B cell (primary cell): ENCODE results near the gene GPC2. TPM values are rescaled to one million over a fixed set of nuclear protein-coding genes. Genes with fewer than 3 reads are reported as not detected.

Experiments
- ATAC-seq: fragments of 200-7000 bp; cut with Tn5 transposase; one replicate; pipeline ENCODE4 v1.10.0; 2021; ENCODE audit warnings: low read depth, mild to moderate bottlenecking, moderate number of reproducible peaks, moderate library complexity
- CTCF ChIA-PET: fragments of 350-600 bp; sonication (Branson Sonifier 250); formaldehyde crosslinking; loops from one replicate; lab custom pipeline; 2021; ENCODE audit warnings: antibody characterized with exemption, inconsistent platforms; lab: Charles Lee
- POLR2A ChIA-PET: fragments of 350-600 bp; sonication (Branson Sonifier 250); formaldehyde crosslinking; loops from one replicate; lab custom pipeline; 2021; ENCODE audit warnings: antibody characterized with exemption; lab: Charles Lee
- DNase-seq: peaks from one replicate; pipeline ENCODE4 v3.0.0; 2013
- H2AFZ ChIP-seq: 2 replicates; pipeline ENCODE4 v1.6.1; 2012; ENCODE audit warnings: mild to moderate bottlenecking, low read depth, low read length; ENCODE audit not compliant: insufficient read depth, poor library complexity, severe bottlenecking
- H3K27ac ChIP-seq, 2 donors: 1 replicate in 1 of 2; 2 replicates in 1 of 2; pipeline ENCODE4 v1.5.1; 2012 to 2013; ENCODE audit warnings: low read length in 2 of 2, mild to moderate bottlenecking in 2 of 2, moderate library complexity in 1 of 2
- H3K27me3 ChIP-seq, 4 experiments: fragments of 200-600 bp in 1 of 4; sonication (generic) in 1 of 4; replicated peaks in 1 of 4; 1 replicate in 2 of 4; 2 replicates in 2 of 4; pipeline versions ENCODE4 v1.6.1 to v1.7.0; 2013 to 2016; ENCODE audit warnings: low read length in 3 of 4, mild to moderate bottlenecking in 2 of 4, mixed read lengths in 1 of 4, moderate library complexity in 1 of 4; ENCODE audit not compliant: insufficient read depth in 4 of 4, control insufficient read depth in 3 of 4; ENCODE audit errors: control extremely low read depth in 1 of 4
- H3K36me3 ChIP-seq, 2 experiments: replicated peaks in 1 of 2; 1 replicate in 1 of 2; 2 replicates in 1 of 2; pipeline versions ENCODE4 v1.6.1 to v1.7.1; 2013; ENCODE audit warnings: low read length in 1 of 2; ENCODE audit not compliant: insufficient read depth in 2 of 2, control insufficient read depth in 1 of 2; ENCODE audit errors: control extremely low read depth in 1 of 2, extremely low read depth in 1 of 2
- H3K4me1 ChIP-seq, 2 donors: fragments of 200-600 bp in 1 of 2; sonication (generic) in 1 of 2; 1 replicate in 1 of 2; 2 replicates in 1 of 2; pipeline versions ENCODE4 v1.5.1 to v1.6.1; 2013 to 2017; ENCODE audit warnings: low read length in 2 of 2; ENCODE audit not compliant: control insufficient read depth in 2 of 2, insufficient read depth in 2 of 2
- H3K4me2 ChIP-seq: replicated peaks from 2 replicates; pipeline ENCODE3; 2012; ENCODE audit warnings: mild to moderate bottlenecking, low read depth, low read length; ENCODE audit not compliant: poor library complexity, severe bottlenecking
- H3K4me3 ChIP-seq, 5 experiments: fragments of 200-600 bp in 1 of 5; sonication (generic) in 1 of 5; 1 replicate in 3 of 5; 2 replicates in 2 of 5; pipeline versions ENCODE4 v1.5.1 to v1.7.0; 2011 to 2016; ENCODE audit warnings: low read length in 4 of 5, mild to moderate bottlenecking in 4 of 5, low read depth in 2 of 5, control low read depth in 1 of 5, moderate library complexity in 1 of 5; ENCODE audit not compliant: insufficient read depth in 1 of 5; ENCODE audit errors: control extremely low read depth in 1 of 5, extremely low read depth in 1 of 5
- H3K79me2 ChIP-seq: fragments of 200-600 bp; sonication (generic); one replicate; pipeline ENCODE4 v1.6.0; 2016; ENCODE audit warnings: low read length; ENCODE audit not compliant: control insufficient read depth, insufficient read depth
- H3K9ac ChIP-seq: fragments of 200-600 bp; sonication (generic); 2 replicates; pipeline ENCODE4 v1.6.1; 2017; ENCODE audit warnings: mild to moderate bottlenecking, low read length, moderate library complexity
- H3K9me3 ChIP-seq, 3 donors: one replicate each; pipeline versions ENCODE4 v1.6.1 to v1.7.1; 2013; ENCODE audit warnings: low read length in 2 of 3; ENCODE audit not compliant: control insufficient read depth in 2 of 3, insufficient read depth in 1 of 3; ENCODE audit errors: control extremely low read depth in 1 of 3
- H4K20me1 ChIP-seq: 2 replicates; pipeline ENCODE4 v1.6.0; 2012; ENCODE audit warnings: mild to moderate bottlenecking, low read length; ENCODE audit not compliant: insufficient read depth, control insufficient read depth, poor library complexity, severe bottlenecking
- H3K27ac Mint-ChIP-seq: one replicate; pipeline ENCODE4 v1.8.0; 2021; ENCODE audit warnings: mixed read lengths
- H3K27me3 Mint-ChIP-seq: one replicate; pipeline ENCODE4 v1.8.0; 2021; ENCODE audit warnings: mixed read lengths
- H3K4me1 Mint-ChIP-seq: one replicate; pipeline ENCODE4 v1.8.0; 2021; ENCODE audit warnings: mixed read lengths
- H3K4me3 Mint-ChIP-seq: one replicate; pipeline ENCODE4 v1.8.0; 2021; ENCODE audit warnings: mixed read lengths
- H3K9me3 Mint-ChIP-seq: one replicate; pipeline ENCODE4 v1.8.0; 2022; ENCODE audit warnings: mixed read lengths; ENCODE audit not compliant: insufficient read depth
- EZH2 ChIP-seq: IDR thresholded peaks from 2 replicates; pipeline ENCODE4 v1.6.1; 2012; ENCODE audit warnings: borderline replicate concordance, low read depth, mild to moderate bottlenecking, moderate library complexity, low read length; ENCODE audit not compliant: insufficient read depth, poor library complexity, severe bottlenecking
- WGBS: methylation state at CpG from one replicate; pipeline ENCODE4 v1.1.5; 2013; ENCODE audit warnings: missing lambda C conversion rate; ENCODE audit not compliant: insufficient coverage; 5-methylcytosine and 5-hydroxymethylcytosine counted together
- intact Hi-C: fragments of 100-400 bp; cut with micrococcal nuclease; formaldehyde crosslinking; loops from one replicate; pipeline ENCODE4 v1.10.0; 2022
- polyA plus RNA-seq: library from polyadenylated mRNA; depleted of rRNA; stranded (reverse); fragments of >200 nt; gene quantifications from 2 replicates; pipeline ENCODE4 v1.2.3, GENCODE V29; 2012
- total RNA-seq, 2 donors: library from RNA; stranded (reverse); fragments of 120-200 nt in 1 of 2; gene quantifications; 1 replicate in 1 of 2; 2 replicates in 1 of 2; pipeline versions ENCODE4 v1.2.3 to v1.2.4, GENCODE V29; 2013 to 2022
- TF ChIP-seq, protein P1 (sequence below): fragments of 200-600 bp; IDR thresholded peaks from one replicate; pipeline ENCODE4 v1.8.0; 2022; ENCODE audit warnings: antibody characterized with exemption, mild to moderate bottlenecking

The GPC2 gene
- total and polyA plus RNA-seq, 2 donors (not counting 1 experiment from before 2014, with no cell fraction given): 3.9 to 4.1 TPM

DNA sequence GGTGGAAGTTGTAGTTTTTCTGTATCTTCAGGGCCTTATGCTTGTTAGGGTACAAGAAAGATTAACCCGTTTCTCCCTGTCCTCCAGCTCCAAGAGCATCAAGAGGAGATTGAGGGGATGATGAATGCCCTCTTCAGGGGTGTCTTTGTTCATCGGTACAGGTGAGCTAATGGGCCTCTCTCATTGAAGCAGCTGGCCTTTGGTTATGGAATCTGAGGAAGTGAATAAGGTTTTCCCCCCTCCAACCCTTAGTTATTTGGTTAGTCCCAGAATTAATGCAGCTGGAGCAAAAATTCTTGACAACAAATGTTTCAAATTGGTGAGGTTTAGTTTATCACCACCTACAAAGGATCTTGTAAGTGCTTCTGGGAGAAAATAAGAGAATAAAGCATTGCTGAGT lies 18.0 kb upstream of the GPC2 start:
- Histone ChIP-seq H3K4me2 (peak overlapping the region; percentile 44), H3K27me3 (no peaks in the 10 kb centered on the region), H3K9ac (no peak overlapping the region), H3K4me3 (no peak overlapping the region), H3K79me2 (no peaks in the 10 kb centered on the region), H2AFZ (peak overlapping the region; percentile 22), H3K4me1 (peaks cover 68 to 82% of the 10 kb centered on the region in 2 donors), H3K27ac (peak overlapping the region; percentile 56 to 57), H4K20me1 (no peaks in the 10 kb centered on the region), H3K36me3 (no peaks in the 10 kb centered on the region), H3K9me3 (peaks cover 0 to 5% (median 0%) of the 10 kb centered on the region in 3 donors)
- TF ChIP-seq, protein P1, sequence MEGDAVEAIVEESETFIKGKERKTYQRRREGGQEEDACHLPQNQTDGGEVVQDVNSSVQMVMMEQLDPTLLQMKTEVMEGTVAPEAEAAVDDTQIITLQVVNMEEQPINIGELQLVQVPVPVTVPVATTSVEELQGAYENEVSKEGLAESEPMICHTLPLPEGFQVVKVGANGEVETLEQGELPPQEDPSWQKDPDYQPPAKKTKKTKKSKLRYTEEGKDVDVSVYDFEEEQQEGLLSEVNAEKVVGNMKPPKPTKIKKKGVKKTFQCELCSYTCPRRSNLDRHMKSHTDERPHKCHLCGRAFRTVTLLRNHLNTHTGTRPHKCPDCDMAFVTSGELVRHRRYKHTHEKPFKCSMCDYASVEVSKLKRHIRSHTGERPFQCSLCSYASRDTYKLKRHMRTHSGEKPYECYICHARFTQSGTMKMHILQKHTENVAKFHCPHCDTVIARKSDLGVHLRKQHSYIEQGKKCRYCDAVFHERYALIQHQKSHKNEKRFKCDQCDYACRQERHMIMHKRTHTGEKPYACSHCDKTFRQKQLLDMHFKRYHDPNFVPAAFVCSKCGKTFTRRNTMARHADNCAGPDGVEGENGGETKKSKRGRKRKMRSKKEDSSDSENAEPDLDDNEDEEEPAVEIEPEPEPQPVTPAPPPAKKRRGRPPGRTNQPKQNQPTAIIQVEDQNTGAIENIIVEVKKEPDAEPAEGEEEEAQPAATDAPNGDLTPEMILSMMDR: no peak
- TF ChIP-seq EZH2: no peak
- Mint-ChIP-seq H3K27ac (peak overlapping the region; percentile 86), H3K27me3 (no peaks in the 10 kb centered on the region), H3K9me3 (no peaks in the 10 kb centered on the region), H3K4me3 (peak overlapping the region; percentile 44), H3K4me1 (peaks cover 85% of the 10 kb centered on the region)
- intact Hi-C loops: no loop called here
- ChIA-PET POLR2A (interaction anchor here (1.0 to 2.8 kb wide), 4 partner anchors 15 to 233 kb away, joined by 3 to 13 read pairs (median 6); partner anchors contain the start of genes LAMTOR4 and ZCWPW1), CTCF (interaction anchor here (0.6 to 5.0 kb wide), 9 partner anchors 10 to 392 kb away, joined by 3 to 41 read pairs (median 5); partner anchors contain the start of genes GPC2 and STAG3)
- WGBS: no CpG with 5 or more reads among the region's 2 CpGs
- ATAC-seq (no peak), DNase-seq (no peak)

DNA sequence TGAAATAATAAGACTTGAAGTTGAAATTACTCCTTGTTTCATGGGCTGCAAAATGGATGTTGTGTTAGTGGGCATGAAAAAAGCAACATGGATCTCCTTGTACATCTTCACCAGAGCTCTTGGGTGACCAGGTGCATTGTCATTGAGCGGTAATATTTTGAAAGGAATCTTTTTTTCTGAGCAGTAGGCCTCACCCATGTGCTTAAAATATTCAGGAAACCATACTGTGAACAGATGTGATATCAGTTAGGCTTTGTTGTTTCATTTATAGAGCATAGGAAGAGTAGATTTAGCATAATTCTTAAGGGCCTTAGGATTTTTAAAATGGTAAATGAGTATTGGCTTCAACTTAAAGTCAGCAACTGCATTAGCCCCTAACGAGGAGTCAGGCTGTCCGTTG lies 15.8 kb upstream of the GPC2 start:
- ATAC-seq (no peak), DNase-seq (no peak)
- Histone ChIP-seq H3K4me3 (peak overlapping the region in 1 of 5 experiments; percentile 34), H3K9ac (no peak overlapping the region), H3K9me3 (peaks cover 0 to 5% (median 0%) of the 10 kb centered on the region in 3 donors), H2AFZ (no peak overlapping the region), H3K4me2 (peak overlapping the region; percentile 57), H3K79me2 (no peaks in the 10 kb centered on the region), H3K4me1 (peaks cover 64 to 70% of the 10 kb centered on the region in 2 donors), H4K20me1 (no peaks in the 10 kb centered on the region), H3K27me3 (no peaks in the 10 kb centered on the region), H3K27ac (peak overlapping the region; percentile 81 to 83), H3K36me3 (no peaks in the 10 kb centered on the region)
- no peaks in the 10 kb centered on the region for H3K27me3 Mint-ChIP-seq
- POLR2A ChIA-PET: interaction anchor here (0.7 to 2.2 kb wide), 4 partner anchors 10 to 176 kb away, joined by 3 to 4 read pairs (median 4); partner anchors contain the start of gene GAL3ST4
- intact Hi-C loops: loop anchor here (2.0 to 5.0 kb wide), 2 partner anchors 16 to 36 kb away; partner anchors contain the start of genes GPC2, STAG3 and TRAPPC14
- no peak for TF ChIP-seq EZH2
- TF ChIP-seq, protein P1: no peak
- H3K27ac Mint-ChIP-seq: peak overlapping the region; percentile 97
- peak overlapping the region; percentile 77 for H3K4me3 Mint-ChIP-seq
- no peaks in the 10 kb centered on the region for H3K9me3 Mint-ChIP-seq
- CTCF ChIA-PET: interaction anchor here (0.9 to 5.0 kb wide), 6 partner anchors 10 to 153 kb away, joined by 3 to 41 read pairs (median 4); no protein-coding TSS in a partner anchor
- peaks cover 75% of the 10 kb centered on the region for H3K4me1 Mint-ChIP-seq
- WGBS: 39% methylated on average over 2 of the region's 3 CpGs
